Activated T-helper 1 cell treated with anti-CD3 and anti-CD28 coated beads, Interleukin-12 subunit alpha, Interleukin-12 subunit beta, Interleukin-2, Interleukin-4 antibody, amounts not matched to agents 30 ng/mL and 10 ng/mL and 1 ng/mL, durations not matched to agents 14 hours and 24 hours and 36 hours (primary cell): ENCODE measurements around the gene C3. TPM values are rescaled to one million over a fixed set of nuclear protein-coding genes. Genes with fewer than 3 reads are reported as not detected.
A peak's percentile ranks its signal among the peaks of the same experiment; 100 is the strongest.

ENCODE experiments used
- DNase-seq: peaks from one replicate; pipeline ENCODE4 v3.0.0; 2021; ENCODE audit warnings: low spot score
- H3K27ac Mint-ChIP-seq: one replicate; pipeline ENCODE4 v1.8.0; 2021; ENCODE audit warnings: mild to moderate bottlenecking, mixed read lengths
- H3K27me3 Mint-ChIP-seq: one replicate; pipeline ENCODE4 v1.8.0; 2022; ENCODE audit warnings: mild to moderate bottlenecking, moderate library complexity, mixed read lengths; ENCODE audit not compliant: insufficient read depth
- H3K36me3 Mint-ChIP-seq: one replicate; pipeline ENCODE4 v1.8.0; 2021; ENCODE audit warnings: low read depth, mixed read lengths
- H3K4me1 Mint-ChIP-seq: one replicate; pipeline ENCODE4 v1.8.0; 2021; ENCODE audit warnings: low read depth, mixed read lengths
- H3K4me3 Mint-ChIP-seq: one replicate; pipeline ENCODE4 v1.8.0; 2021; ENCODE audit warnings: mild to moderate bottlenecking, moderate library complexity, mixed read lengths
- H3K9me3 Mint-ChIP-seq: one replicate; pipeline ENCODE4 v1.8.0; 2021; ENCODE audit warnings: mixed read lengths
- intact Hi-C: fragments of 100-400 bp; cut with micrococcal nuclease; formaldehyde crosslinking; loops from one replicate; pipeline ENCODE4 v1.15.1; 2024
- total RNA-seq: library from RNA; stranded (reverse); gene quantifications from 2 replicates; pipeline ENCODE4 v1.2.3, GENCODE V29; 2022

The C3 gene
- total RNA-seq, 1 donor from 2014 or later: 6.1 TPM

DNA sequence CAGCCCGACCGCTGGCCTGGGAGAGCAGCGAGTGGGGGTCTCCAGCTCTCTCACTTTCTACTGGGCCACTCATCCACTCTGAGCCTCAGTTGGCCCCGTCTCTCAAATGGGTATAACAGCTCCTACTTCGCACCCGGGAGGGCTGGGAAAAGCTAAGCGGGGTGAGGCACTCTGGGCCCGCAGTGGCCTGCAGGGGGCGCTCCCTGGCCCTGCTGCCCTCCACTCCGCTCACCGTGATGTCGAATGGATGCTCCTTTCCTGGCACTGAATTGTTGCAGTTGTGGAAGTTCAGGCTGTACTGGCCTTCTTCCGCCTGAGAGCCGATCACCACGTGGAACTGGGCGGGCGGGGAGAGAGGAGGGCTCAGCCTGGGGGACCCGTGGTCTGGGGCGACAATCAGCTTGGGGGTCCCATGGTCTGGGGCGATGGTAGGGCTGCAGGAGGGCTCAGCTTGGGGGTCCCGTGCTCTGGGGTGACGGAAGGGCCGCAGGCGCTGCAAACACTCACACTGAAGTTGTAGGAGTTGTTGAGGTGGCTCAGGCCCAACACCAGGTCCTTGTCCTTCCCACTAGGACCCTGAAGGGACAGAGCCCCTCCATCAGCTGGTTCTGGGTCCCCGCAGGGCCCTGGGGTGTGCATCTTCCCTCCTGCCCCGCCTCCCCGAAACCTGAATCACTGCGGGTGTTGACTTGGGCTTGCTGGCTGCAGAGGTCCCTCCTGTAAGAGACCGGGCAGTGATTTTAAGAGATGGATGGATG, 13.1 kb upstream of the C3 start:
- H3K36me3 Mint-ChIP-seq: peaks cover 27% of the 10 kb centered on the region
- H3K9me3 Mint-ChIP-seq: no peaks in the 10 kb centered on the region
- DNase-seq: no peak
- H3K27ac Mint-ChIP-seq: no peak overlapping the region
- H3K4me3 Mint-ChIP-seq: peak overlapping the region; percentile 19
- H3K27me3 Mint-ChIP-seq: no peaks in the 10 kb centered on the region
- intact Hi-C loops: no loop called here
- peaks cover 25% of the 10 kb centered on the region for H3K4me1 Mint-ChIP-seq

DNA sequence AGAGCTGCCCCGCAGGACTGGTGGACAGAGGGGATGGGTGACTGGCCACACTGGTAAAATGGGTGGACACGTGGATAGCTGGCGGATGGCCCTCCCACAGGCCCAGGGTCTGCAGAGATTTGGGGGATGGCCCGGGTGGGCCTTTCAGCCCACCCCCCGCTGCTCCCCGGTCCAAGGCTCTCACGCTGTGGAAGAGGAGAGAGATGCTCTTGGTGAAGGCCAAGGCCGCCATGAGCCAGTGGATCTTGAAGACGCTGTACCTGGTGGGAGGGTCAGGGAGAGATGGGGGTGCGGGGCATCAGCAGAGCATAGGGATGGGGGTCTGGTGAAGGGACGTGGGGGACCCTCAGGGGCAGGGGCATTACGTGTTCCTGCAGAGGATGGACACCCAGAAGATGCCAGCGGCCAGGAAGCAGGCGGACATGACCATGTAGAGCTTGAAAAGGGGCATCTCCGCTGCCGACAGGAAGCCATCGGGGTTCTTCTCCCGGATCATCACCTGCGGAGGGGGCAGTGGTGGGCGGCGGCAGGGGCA, 12.4 kb upstream of the C3 start:
- no peak overlapping the region for H3K4me3 Mint-ChIP-seq
- H3K4me1 Mint-ChIP-seq: peaks cover 21% of the 10 kb centered on the region
- H3K9me3 Mint-ChIP-seq: no peaks in the 10 kb centered on the region
- intact Hi-C loops: no loop called here
- no peak for DNase-seq
- H3K36me3 Mint-ChIP-seq: peaks cover 27% of the 10 kb centered on the region
- H3K27me3 Mint-ChIP-seq: no peaks in the 10 kb centered on the region
- peak overlapping the region; percentile 40 for H3K27ac Mint-ChIP-seq

DNA sequence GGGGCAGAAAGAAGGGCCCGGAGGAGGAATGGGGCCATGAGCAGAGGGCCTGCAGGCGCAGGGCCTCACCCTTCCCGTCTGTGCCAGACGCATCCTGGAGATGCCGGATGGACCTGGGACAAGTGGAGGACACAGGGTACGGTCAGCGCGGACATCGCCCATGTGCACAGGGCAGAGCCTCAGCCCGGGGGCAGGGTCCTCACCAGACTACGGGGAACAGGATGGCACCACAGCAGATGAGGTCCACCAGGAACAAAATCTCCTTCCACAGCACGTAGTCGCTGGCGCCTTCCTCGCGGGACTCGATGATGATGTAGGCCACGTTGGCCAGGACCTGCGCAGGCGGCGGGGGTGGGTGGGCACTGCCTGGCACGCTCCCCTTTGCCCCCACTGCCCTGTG, 11.4 kb upstream of the C3 start:
- DNase-seq: no peak
- H3K36me3 Mint-ChIP-seq: peaks cover 27% of the 10 kb centered on the region
- H3K27me3 Mint-ChIP-seq: peaks cover 2% of the 10 kb centered on the region
- no peak overlapping the region for H3K4me3 Mint-ChIP-seq
- H3K9me3 Mint-ChIP-seq: no peaks in the 10 kb centered on the region
- H3K27ac Mint-ChIP-seq: no peak overlapping the region
- peaks cover 18% of the 10 kb centered on the region for H3K4me1 Mint-ChIP-seq
- intact Hi-C loops: no loop called here

DNA sequence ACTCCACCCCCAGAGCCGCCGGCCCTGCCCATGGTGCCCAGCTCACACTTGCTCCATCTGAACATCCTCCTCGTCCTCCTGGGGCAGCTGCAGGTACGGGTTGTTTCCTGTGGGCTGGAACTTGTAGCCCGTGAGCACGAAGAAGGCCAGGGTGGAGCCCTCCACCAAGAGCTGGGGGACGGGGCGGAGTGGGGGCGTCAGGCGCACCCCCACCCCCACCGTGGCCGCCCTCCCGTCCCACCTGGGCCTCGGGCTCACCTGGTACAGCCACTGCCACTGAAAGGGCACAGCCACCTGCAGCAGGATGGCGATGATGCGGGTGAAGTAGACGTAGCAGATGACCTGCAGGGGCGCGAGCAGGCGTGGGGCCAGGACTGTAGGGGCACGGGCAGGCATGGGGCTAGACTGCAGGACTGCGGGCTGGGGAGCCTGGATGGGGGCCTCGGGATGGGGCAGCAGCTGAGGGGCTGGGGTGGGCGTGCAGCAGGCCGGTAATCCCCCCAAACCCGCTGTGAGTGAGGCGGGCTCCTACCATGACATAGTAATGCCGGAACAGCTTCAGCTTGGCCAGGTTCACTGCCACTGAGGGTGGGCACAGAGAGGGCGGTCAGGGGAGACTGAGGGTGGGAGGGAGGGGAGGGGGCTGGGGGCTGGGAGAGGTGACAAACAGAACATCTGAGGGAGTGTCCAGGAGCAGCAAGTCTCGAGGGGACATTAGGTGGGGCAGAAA, 10.7 kb upstream of the C3 start:
- Mint-ChIP-seq H3K9me3 (no peaks in the 10 kb centered on the region), H3K27me3 (peaks cover 2% of the 10 kb centered on the region), H3K27ac (no peak overlapping the region), H3K4me1 (peaks cover 13% of the 10 kb centered on the region), H3K4me3 (no peak overlapping the region), H3K36me3 (peaks cover 24% of the 10 kb centered on the region)
- no peak for DNase-seq
- intact Hi-C loops: no loop called here

DNA sequence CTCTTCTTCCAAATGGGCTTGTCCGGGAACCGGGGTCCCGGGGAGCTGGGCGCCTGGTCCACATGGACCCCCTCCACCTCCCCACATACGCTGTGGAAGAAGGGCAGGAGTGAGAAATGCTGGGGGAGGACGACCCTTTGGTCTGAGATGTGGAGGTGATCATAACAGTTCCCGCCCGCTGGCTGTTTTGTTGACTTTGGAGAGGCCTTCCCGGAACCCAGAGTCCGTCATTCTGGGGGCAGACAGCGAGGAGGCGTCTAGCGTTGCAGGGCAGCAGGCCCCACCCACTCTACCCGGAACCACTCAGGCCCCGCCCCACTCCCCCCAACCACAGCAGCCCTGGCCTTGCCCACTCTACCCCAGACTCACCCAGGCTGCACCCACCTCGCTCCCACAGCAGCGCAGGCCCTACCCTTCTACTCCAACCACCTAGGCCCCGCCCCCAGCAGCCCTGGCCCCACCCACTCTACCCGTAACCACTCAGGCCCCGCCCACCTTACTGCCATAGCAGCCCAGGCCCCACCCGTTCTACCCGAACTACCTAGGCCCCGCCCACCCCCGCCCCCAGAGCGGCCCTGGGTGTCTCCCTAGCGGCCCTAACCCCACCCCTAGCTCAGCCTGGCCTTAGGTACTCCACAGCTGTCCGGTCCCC, 9.8 kb upstream of the C3 start:
- Mint-ChIP-seq H3K27me3 (peaks cover 2% of the 10 kb centered on the region), H3K9me3 (no peaks in the 10 kb centered on the region), H3K4me1 (peaks cover 7% of the 10 kb centered on the region), H3K27ac (no peak overlapping the region), H3K36me3 (peaks cover 20% of the 10 kb centered on the region), H3K4me3 (no peak overlapping the region)
- intact Hi-C loops: no loop called here
- no peak for DNase-seq

DNA sequence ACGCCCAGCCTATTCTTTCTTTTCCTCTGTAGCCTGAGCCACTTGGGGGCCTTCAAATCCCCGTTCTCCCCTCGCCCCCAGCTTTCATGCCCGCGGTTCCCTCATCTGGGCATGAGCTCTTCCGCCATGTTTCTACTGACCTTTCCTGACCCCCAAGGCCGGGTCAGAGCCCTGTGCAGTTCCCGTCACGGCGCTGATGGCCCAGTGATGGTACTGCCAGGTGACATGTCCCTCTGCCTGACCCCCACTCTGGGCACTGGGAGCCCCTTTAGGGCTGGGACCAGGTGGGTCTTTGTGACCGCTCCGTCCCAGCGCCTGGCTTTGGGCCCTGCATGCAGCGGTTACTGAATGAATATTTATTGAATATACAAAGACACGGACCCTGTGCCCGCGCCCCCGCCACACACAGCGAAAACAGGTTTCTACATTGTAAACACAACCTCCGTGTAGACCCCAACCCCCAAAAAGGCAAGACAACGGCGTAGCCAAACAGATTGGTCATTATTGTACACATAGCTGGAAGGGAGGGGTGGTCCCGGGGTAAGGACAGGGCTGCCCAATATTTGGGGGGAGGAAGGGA, 9.2 kb upstream of the C3 start:
- no peak overlapping the region for H3K4me3 Mint-ChIP-seq
- intact Hi-C loops: no loop called here
- H3K9me3 Mint-ChIP-seq: no peaks in the 10 kb centered on the region

DNA sequence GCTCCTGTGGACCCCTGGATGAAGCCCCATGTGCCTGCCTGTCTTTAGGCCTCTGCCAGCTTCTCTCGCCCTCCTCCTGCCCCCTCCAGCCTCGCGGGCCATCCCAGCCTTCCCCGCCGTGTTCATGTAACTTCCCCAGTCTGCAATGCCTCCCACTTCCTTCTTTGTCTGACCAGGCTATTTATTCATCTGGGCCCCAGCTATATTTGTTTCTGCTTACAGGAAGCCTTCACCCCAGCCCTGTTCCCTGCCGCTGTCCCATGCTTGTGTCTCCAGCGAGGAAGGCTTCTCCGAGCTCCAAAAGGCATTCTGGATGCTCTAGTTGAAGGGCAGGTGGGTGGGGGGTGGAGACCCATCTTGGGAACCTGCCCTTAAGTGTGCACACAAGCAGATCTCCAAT, 7.9 kb upstream of the C3 start:
- peaks cover 2% of the 10 kb centered on the region for H3K27me3 Mint-ChIP-seq
- no peak overlapping the region for H3K4me3 Mint-ChIP-seq
- peaks cover 12% of the 10 kb centered on the region for H3K4me1 Mint-ChIP-seq
- peaks cover 16% of the 10 kb centered on the region for H3K36me3 Mint-ChIP-seq
- no peaks in the 10 kb centered on the region for H3K9me3 Mint-ChIP-seq
- no peak overlapping the region for H3K27ac Mint-ChIP-seq
- intact Hi-C loops: no loop called here
- DNase-seq: no peak

More for the DNA sequence above, 9.2 kb upstream of the C3 start:
- no peak for DNase-seq
- H3K4me1 Mint-ChIP-seq: peaks cover 7% of the 10 kb centered on the region
- H3K27me3 Mint-ChIP-seq: peaks cover 2% of the 10 kb centered on the region
- no peak overlapping the region for H3K27ac Mint-ChIP-seq
- H3K36me3 Mint-ChIP-seq: peaks cover 20% of the 10 kb centered on the region

DNA sequence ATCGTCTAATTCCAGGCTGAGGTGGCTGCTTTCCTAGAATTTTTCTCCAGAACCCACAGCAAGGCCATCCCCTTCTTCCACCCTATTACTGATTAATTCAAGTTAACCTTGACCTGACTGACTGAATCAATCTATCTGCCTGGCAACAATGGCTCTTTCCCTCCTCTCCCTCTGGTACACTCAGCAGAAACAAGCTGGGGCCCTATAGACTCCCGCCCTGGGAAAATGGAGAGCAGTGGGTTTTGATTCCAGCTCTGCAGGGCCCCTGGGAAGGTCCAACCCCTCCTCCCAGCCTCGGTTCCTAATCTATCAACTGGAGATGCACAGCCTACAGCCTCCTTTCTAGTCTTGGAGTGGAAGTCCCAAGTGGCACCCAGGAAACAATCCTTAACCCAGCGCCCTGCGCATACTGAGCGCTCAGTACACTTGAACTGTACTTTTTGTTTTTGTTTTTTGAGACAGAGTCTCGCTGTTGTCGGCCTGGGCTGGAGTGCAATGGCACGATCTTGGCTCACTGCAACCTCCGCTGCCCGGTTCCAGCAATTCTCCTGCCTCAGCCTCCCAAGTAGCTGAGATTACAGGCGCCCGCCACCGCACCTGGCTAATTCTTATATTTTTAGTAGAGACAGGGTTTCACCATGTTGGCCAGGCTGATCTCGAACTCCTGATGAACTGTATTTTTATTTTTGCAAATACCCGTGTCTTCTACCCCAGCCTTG, 5.2 kb upstream of the C3 start:
- no peak overlapping the region for H3K27ac Mint-ChIP-seq
- DNase-seq: no peak
- peaks cover 7% of the 10 kb centered on the region for H3K36me3 Mint-ChIP-seq
- H3K27me3 Mint-ChIP-seq: peaks cover 4% of the 10 kb centered on the region
- no peak overlapping the region for H3K4me3 Mint-ChIP-seq
- peaks cover 18% of the 10 kb centered on the region for H3K4me1 Mint-ChIP-seq
- intact Hi-C loops: no loop called here
- H3K9me3 Mint-ChIP-seq: no peaks in the 10 kb centered on the region

DNA sequence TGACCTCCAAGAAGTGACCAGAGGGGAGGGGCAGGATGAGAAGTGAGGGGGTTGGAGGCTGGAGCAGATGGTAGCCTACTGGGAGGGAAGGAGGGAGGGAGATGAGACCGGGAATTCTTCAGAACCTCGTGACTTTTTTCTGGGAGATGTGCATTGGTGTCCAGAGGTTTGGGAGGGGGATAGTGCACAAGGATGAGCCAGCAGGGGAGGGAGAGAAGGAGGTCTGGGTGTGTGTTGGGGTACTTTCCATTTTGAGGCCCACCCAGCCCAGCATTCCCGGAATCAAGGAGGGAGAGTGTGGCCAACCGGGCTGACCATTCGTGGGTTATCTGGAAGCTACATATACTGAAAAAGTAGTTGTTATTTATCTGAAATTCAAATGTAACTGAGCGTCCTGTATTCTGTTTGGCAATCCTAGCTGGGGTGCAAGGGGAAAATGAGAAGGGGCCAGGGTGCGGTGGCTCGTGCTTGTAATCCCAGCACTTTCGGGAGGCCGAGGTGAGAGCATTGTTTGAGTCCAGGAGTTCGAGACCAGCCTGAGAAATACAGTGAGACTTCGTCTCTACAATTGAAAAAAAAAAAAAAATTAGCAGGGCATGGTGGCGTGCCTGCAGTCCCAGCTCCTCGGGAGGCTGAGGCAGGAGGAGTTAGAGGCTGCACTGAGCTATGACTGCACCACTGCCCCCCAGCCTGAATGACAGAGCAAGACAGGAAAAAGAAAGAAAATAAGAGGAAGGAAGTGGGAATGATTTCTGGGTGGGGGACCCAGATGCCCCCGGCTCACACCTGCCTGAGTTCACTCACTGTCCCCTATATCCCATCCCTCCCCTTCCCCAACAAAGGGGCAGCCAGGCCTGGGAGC, 4.4 kb upstream of the C3 start:
- intact Hi-C loops: loop anchor here (5.0 kb wide), 1 partner anchor 93 kb away; no protein-coding TSS in a partner anchor
- no peak for DNase-seq
- Mint-ChIP-seq H3K36me3 (peaks cover 5% of the 10 kb centered on the region), H3K4me3 (no peak overlapping the region), H3K27me3 (peaks cover 4% of the 10 kb centered on the region), H3K4me1 (peaks cover 26% of the 10 kb centered on the region), H3K27ac (no peak overlapping the region), H3K9me3 (no peaks in the 10 kb centered on the region)

DNA sequence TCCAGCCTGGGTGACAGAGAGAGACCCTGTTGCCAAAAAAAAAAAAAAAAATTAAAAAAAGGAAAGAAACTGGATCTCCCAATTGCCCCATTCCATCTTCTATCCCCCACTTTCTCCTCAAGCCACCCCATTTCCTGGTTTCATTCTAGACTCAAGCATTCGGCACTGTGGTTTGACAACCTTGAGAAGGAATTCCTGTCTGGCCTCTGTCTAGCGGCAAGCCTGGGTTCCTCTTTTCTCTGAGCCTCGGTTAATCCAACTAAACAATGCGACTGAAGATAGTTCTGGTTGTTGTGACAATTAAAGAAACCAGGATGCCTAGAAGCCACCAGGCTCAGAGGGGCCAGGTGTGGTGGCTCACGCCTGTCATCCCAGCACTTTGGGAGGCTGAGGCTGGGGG, 3.3 kb upstream of the C3 start:
- intact Hi-C loops: loop anchor here (5.0 kb wide), 1 partner anchor 91 kb away; no protein-coding TSS in a partner anchor
- H3K36me3 Mint-ChIP-seq: no peaks in the 10 kb centered on the region
- no peak overlapping the region for H3K4me3 Mint-ChIP-seq
- H3K9me3 Mint-ChIP-seq: no peaks in the 10 kb centered on the region
- H3K4me1 Mint-ChIP-seq: peaks cover 30% of the 10 kb centered on the region
- H3K27me3 Mint-ChIP-seq: peaks cover 6% of the 10 kb centered on the region
- no peak overlapping the region for H3K27ac Mint-ChIP-seq
- DNase-seq: no peak

DNA sequence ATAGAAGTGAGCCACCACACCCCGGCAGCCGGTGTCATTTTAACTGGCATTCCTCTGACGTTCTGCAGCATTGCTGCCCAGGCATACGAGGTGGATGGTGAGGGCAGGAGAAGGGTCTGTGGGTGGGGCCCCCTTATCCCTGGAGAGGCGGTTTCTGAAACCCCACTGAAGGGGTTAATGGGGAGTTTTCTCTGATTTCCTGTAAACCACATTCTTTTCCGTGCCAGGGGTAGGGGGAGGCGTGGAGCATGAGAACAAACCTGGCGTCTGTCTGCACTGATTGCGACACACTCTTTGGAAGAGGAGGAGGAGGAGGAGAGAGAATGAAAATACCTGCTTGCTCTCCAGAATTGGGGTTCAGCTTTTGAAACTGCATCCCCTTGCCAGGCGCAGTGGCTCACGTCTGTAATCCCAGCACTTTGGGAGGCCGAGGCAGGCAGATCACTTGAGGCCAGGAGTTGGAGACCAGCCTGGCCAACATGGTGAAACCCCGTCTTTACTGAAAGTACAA, 2.7 kb upstream of the C3 start:
- intact Hi-C loops: loop anchor here (5.0 kb wide), 1 partner anchor 91 kb away; no protein-coding TSS in a partner anchor
- Mint-ChIP-seq H3K4me1 (peaks cover 25% of the 10 kb centered on the region), H3K27me3 (peaks cover 6% of the 10 kb centered on the region), H3K9me3 (no peaks in the 10 kb centered on the region), H3K4me3 (no peak overlapping the region), H3K36me3 (no peaks in the 10 kb centered on the region), H3K27ac (no peak overlapping the region)
- DNase-seq: no peak
